Measurements from ENCODE around the gene SMG6. TPM values are rescaled to one million over a fixed set of nuclear protein-coding genes. Genes with fewer than 3 reads are reported as not detected.

SMG6 gene
- total and polyA plus RNA-seq, 2 donors (not counting 3 experiments of a cell fraction or from before 2014, with no cell fraction given), result 40.1 to 42.2 TPM

GRCh38 chr17:2105663-2106062, 197.9 kb downstream of the SMG6 start:
- Histone ChIP-seq H3K9ac (replicated peaks; ENCODE audit: extremely low read depth, insufficient read depth, low read length) (no peak overlapping the region), H3K36me3 (ENCODE audit: control insufficient read depth in 2 of 2, extremely low read depth in 1 of 2, insufficient read depth in 2 of 2, low read length in 2 of 2) (no peaks in the 10 kb centered on the region), H3K79me2 (ENCODE audit: control insufficient read depth, insufficient read depth, low read length) (no peaks in the 10 kb centered on the region), H3K9me1 (replicated peaks; ENCODE audit: control insufficient read depth, extremely low read depth, insufficient read depth, low read length) (no peaks in the 10 kb centered on the region), H3K27me3 (ENCODE audit: control insufficient read depth in 2 of 2, insufficient read depth in 2 of 2, low read length in 2 of 2) (no peaks in the 10 kb centered on the region), H3K4me2 (ENCODE audit: insufficient read depth, low read length) (no peak overlapping the region), H3K9me3 (replicated peaks; ENCODE audit: control insufficient read depth, insufficient read depth, low read length) (no peaks in the 10 kb centered on the region), H2AFZ (ENCODE audit: low read depth, low read length) (no peak overlapping the region), H4K20me1 (replicated peaks; ENCODE audit: control insufficient read depth, extremely low read depth, insufficient read depth, low read length) (no peaks in the 10 kb centered on the region), H3K4me1 (ENCODE audit: control insufficient read depth, extremely low read depth, insufficient read depth, low read length) (peaks cover 19% of the 10 kb centered on the region), H3K4me3 (replicated peaks in 1 of 3; ENCODE audit: insufficient read depth in 1 of 3, low read depth in 1 of 3, low read length in 3 of 3) (no peak overlapping the region), H3K27ac (ENCODE audit: insufficient read depth, low read depth, low read length) (no peak overlapping the region)
- intact Hi-C loops (cut with micrococcal nuclease) (no loop called here), dilution Hi-C loops (cut with MboI; ENCODE audit: extremely low pct_ligation_motif_present, low sequenced_read_pairs) (no loop called here)
- POLR2A ChIA-PET, result no interaction called here
- DNase-seq (ENCODE audit: low read depth, low spot score) (no peak), FAIRE-seq (no peak)
- CTCF ChIA-PET, result no interaction called here
- TF ChIP-seq CTCF (IDR thresholded peaks at IDR 0.05; ENCODE audit: extremely low read depth in 1 of 2, insufficient read depth in 1 of 2, low read depth in 1 of 2, low read length in 2 of 2), result no peak
- no peak for TF ChIP-seq POLR2A (IDR thresholded peaks at IDR 0.05; ENCODE audit: low read depth, low read length)
- TF ChIP-seq JUN (IDR thresholded peaks at IDR 0.05; ENCODE audit: borderline replicate concordance, insufficient read depth, insufficient read length, low read depth), result no peak
- no peak for TF ChIP-seq MAX (IDR thresholded peaks at IDR 0.05; ENCODE audit: insufficient read depth, insufficient read length)
- TF ChIP-seq FOS (IDR thresholded peaks at IDR 0.05; ENCODE audit: borderline replicate concordance, insufficient read depth, low read length), result no peak
- no peak for TF ChIP-seq MYC (IDR thresholded peaks at IDR 0.05; ENCODE audit: low read depth, low read length)
- TF ChIP-seq POLR2AphosphoS5 (IDR thresholded peaks at IDR 0.05; ENCODE audit: insufficient read depth, low read depth, low read length), result no peak
- no peak for TF ChIP-seq GATA2 (IDR thresholded peaks at IDR 0.05; ENCODE audit: insufficient read depth, insufficient read length, low read depth, low read length)
- no peak for TF ChIP-seq EZH2 (IDR thresholded peaks at IDR 0.05; ENCODE audit: borderline replicate concordance, low read depth, low read length, severe bottlenecking)
- no TSS peak for BruUV-seq (replicated peaks)
